GM03348 (cell line): ENCODE results near the gene CRYBG2.
"Not testable (repeated sequence)": the region's sequence is repeated elsewhere in the genome, so short reads cannot be mapped to it uniquely, and the experiment has no call there.

ENCODE experiments used
- DNase-seq: peaks from one replicate; pipeline ENCODE4 v3.0.0; 2012; ENCODE audit warnings: low spot score

CRYBG2 gene

DNA sequence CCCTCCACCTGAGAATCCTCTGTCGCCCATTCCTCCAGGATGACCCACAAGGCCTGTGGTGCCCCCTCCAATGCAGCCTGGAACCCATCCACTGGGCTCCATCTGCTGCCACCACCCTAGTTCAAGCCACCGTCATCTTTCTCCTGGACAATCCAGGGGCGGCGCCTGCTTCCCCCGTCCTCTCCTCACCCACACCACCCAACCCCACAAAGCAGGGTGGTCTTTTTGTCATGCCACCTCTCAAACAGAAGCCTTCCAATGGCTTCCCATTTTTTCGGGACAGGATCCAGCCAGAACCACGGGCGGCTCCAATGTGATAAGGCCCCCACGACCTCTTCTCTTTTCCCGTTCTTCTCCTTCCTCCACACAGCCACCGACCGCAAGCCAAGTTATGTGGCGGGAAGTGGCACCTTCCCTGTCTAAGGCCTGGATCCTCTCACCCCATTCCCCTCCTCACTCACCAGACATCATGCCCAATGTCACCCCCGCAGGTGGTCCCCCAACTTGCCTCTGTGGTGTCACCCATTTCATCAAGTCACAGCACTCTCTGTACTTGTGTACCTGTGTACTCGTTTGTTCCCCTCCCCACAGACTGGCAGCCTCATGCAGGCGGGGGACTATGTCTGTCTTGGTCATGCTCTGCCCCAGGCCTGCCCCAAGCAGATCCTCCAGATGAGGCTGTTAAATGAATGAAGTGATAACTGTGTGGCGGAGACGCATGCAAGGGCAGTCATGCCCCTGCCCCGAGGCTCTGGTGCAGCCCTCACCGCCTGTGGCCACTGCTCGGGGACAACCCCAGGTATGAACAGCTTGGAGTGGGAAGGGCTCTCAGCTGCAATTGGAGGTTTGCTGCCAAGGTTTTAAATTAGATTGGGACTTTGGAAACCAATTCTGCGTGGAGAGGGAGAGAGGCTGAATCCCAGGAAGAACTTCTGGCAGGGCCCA, 58.5 kb downstream of the CRYBG2 start:
- DNase-seq: no peak

DNA sequence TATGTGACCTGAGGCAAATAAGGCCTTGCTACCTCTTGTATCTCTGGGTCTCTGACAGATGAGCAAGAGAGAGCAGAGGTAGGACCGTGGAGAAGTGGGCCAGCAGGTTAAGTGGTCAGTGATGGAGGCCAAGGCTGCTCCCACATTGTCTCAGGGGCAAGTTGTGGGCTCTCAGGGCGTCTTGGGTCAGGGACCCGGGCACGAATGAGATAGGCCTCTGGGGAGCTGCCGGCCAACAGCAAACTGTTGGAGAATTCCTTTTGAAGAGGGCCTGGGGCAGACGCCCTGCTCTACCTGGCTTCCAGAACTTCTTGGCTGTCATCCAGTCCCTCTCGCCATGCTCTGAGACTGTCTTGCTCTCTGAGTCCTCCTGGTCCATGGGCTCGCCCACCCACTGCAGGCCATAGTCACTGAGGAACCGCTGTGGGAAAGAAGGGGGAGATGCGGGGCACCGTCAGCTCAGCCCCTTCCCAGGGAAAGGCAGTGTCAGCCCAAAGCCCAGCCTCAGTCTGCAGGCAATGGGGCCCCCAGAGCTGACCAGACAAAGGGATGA, 59.9 kb downstream of the CRYBG2 start:
- DNase-seq: no peak

DNA sequence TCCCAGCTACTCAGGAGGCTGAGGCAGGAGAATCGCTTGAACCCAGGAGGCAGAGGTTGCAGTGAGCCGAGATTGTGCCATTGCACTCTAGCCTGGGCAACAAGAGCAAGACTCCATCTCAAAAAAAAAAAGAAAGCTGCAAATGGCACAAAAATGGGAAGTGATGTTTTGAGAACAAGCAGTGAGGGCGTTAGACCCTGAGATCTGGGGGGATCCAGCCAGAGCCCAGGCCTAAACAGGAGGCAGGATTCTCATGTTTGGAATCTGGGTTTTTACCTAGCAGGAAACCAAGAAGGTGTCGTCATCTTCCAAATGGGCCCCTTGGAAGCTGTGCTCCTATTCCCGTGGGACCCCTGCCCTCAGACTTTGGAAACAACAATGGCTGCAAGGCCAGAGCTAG, 61.2 kb downstream of the CRYBG2 start:
- DNase-seq: not testable (repeated sequence)

DNA sequence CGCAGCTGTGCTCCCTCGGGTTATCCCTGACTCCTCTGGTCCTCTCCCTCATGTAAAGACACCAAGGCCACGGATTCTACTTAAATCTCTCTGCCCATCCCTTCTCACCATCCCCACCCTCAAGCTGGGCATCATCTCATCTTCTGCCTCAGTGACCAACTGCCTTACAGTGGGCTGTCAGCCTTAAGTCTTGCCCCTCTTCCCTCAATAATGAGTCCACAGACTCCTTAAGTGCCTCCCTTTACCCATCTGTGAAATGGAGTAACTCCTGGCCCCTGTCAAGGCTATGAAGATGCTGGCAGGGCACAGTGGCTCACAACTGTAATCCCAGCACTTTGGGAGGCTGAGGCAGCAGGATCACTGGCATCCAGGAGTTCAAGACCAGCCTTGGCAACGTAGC, 62.0 kb downstream of the CRYBG2 start:
- no peak for DNase-seq

DNA sequence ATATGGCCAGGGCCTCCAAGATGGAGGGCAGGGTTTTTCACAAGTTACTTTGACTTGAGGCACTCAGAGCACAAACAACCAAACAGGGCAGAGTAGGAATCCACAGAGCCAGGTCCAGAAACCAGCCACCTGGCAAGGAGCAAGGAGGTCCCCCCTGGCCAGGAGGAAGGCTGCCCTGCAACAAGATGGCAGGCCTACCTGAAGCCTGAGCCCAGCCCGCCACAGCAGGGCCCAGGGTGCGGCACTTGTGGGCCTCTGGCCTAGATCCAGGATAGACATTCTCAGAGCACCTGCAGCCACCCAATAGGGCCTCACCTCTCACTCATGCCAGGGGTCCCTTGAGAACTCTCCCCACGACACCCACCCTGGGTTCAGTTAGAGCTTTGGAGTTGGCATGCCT, 62.5 kb downstream of the CRYBG2 start:
- DNase-seq: no peak

DNA sequence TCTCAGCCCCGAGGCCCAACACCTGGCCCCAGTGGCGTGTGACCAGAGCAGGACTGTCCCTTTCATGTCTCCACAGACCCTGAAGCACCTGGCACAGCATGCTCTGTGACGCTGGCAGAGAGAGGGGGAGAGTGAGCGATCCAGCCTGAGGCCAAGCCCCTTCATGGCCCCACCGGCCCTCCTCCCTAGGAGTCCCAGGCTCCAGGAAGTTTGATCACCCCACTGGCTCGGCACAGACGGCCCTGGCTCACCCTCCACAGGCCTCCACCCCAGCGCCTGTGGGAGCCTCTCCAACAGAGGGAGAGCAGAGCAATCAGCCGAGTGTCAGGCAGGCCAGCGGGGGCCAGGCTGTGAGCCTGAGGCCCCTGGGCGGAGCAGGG, 63.1 kb downstream of the CRYBG2 start:
- no peak for DNase-seq

DNA sequence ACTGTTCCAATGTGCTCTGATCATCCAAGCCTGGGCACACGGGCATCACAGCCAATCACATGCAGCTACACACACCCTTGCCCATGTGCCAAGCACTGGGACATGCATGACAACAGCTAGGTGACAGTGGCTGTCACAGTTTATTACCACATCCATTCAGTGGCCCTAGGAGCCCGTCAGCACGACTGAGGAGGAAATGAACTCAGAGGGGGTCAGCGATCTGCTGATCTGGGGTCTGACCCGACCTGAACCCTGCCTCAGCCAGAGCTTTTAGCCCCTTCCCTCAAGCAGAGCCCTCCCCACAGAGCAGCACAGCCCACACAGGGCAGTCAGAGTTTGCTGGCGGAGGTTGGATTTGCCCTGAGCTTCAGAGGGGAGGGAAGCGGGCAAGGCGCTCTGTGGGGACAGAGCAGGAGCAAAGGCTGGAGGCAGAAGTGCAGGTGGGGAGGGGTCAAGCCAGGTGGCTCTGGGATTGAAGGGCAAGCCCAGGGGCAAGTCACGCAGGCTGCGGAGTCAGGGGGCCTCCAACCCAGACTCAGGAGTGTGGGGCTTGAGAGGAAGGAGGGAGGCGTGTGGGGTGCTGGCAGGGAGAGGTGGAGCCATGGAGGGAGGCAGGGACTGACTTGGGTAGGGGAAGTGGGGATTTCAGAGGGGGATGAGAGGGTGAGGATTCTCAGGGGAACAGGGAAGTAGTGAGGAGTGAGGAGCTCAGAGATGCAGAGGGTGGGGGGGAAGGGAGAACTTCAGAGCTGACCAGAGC, 63.6 kb downstream of the CRYBG2 start:
- DNase-seq: peak; percentile 1

DNA sequence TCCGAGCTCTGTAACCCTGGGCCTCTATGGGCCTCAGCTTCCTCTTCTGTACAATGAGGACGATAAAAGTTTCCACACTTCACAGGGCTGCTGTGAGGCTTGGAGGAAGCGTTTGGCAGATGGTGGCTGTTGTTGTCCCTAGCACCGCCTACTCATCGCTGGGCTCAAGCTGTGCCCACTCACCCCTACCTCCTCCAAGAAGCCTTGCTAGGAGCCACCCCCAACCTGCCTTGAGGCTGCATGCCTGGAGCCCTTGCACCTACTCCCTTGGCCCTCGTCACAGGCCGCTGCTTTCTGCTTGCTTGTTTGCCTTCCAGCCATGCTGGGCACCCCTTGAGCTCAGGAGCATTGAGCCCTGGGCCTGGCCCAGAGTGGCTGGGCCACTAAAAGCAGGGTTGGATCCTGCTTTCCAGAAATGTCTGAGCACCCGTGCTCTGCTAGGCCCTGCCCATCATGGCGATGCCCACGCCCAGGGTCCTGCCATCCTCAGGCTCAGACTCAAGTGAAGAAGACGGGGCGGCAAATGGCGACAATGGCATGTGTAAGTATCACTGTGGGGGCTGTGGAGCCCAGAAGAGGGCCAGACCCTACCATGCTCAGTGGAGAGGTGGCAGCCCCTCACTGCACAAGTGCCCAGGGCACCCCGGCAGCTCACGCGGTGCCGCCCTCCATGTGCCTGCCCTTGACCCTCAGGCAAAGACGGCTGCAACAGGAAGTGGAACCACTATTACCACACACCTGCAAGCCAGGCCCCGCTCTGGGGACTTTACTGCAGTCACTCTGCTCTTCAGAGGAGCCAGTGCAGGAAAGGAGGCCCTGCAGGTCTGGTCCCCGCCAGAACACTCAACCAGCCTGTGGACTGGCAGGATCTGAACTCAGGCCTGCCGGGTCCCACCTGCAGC, 64.5 kb downstream of the CRYBG2 start:
- DNase-seq: no peak

DNA sequence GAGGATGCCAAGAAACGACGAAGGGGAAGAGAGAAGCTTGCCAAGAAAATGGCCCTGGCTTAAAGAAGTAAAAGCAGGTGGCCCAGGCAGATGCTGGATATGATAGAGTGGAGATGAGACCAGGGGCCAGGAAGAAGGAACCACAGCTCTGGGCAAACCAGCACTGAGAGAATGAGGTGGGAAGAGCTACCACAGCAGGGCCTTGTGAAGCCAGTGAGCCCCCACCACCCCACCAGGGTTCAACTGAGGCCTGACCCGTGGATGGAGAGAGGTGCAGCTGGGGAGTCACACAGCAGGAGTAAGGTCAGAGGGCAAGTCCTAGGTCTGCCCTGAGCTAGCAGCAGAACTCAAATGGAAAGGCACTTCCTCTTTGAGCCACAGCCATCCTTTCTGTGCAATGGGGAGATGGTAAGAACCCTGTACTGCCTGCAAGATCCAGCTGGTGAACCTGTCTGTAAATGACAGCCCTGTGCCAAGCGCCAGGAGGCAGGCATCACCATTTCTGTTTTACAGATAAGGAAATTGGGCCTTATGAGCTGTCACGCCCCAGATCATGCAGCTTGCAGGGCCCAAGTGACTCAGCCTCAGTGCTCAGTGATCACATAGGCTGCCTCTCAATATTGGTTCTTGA, 65.5 kb downstream of the CRYBG2 start:
- DNase-seq: peak; percentile 4

DNA sequence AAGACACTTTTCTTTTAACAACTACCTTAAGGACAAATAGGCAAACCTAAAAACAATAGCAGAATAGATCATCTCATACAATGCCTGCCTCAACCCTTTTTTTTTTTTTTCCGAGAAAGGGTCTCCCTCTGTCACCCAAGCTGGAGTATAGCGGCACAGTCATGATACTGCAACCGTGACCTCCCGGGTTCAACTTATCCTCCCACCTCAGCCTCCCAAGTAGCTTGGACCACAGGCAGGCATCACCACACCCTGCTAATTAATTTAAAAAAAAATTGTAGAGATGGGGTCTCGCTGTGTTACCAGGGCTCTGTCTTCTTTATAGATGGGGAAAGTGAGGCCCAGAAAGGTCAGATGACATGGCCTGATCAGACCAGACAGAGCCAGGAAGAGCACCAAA, 66.1 kb downstream of the CRYBG2 start:
- no peak for DNase-seq

DNA sequence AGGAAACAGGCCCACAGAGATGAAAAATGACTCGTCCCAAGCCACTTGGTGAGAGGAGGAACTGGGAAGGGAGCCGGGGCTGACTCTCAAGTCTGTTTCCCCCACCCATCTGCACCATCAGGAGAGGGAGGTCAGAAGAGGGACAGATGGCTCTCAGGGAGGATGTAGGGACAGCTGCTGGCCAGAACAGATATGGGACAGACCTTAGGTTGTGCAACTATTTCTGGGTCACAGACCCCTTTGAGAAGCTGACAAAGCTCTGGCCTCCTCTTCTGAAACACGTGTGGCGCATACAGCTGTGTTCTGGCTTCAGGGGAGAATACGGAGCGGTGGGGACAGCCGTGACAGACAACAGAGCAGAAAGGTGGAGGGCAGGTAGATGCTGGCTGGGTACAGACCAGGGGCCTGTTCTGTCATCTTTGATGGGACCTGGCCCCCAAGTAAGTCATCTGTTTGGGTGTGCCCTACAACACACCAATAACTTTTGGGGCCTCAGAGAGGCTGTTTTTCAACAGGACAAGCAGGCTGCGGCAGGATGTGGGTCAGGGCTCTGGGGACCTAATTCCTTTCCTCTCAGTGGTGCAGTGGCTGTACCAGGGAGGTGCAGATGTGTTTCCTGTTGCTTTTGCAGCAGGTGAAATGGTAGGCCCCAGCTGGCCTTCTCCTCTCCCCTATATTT, 66.8 kb downstream of the CRYBG2 start:
- DNase-seq: peak; percentile 28

DNA sequence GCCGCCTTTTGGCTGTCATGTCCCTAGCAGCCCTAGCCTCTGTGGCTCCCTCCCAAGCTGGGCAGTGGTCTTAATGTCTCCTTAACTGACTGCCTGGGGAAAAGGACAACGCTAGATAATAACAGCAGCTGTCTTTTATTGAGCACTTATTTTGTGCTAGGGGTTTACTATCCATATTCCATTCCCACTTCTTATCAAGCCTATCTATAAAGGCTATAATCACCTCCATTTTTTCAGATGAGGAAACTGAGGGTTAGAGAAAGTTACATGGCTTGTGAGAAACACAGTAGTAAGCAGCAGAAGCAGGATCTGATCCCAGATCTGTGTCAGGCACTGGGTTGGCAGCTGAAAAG, 67.9 kb downstream of the CRYBG2 start:
- peak; percentile 8 for DNase-seq

DNA sequence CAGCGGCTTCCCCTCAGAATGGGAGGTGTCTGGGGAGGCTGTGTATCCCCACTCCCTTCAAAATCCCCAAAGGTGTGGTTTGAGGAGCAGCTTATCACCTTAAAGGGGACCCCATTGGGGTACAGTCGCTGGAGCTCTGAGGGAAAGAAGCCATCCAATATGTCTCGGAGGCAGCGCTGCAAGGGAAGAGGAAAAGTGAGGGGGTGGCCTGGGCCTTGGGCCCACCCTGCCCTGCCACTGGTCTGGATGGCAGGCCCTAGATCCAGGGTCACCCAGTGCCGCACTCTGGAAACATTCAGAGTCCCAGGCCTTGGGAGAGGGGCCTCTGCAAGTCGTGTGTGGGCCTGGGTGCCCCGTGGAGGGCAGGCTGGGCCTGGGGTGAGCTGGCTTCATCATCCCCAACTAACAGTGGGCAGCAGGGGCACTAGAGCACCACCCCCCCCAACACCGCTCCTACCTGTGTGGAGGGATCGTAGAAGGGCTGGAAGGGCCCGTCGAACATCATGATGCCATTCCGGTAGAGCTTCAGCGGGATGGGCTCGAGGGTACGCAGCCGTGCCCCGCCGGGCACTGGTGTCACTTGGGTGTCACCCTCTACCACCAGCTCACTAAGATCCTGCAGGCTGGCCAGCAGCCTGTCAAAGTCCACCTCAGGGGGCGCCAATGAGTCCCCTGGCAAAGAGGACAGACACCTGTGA, 68.4 kb downstream of the CRYBG2 start:
- DNase-seq: peak; percentile 6

DNA sequence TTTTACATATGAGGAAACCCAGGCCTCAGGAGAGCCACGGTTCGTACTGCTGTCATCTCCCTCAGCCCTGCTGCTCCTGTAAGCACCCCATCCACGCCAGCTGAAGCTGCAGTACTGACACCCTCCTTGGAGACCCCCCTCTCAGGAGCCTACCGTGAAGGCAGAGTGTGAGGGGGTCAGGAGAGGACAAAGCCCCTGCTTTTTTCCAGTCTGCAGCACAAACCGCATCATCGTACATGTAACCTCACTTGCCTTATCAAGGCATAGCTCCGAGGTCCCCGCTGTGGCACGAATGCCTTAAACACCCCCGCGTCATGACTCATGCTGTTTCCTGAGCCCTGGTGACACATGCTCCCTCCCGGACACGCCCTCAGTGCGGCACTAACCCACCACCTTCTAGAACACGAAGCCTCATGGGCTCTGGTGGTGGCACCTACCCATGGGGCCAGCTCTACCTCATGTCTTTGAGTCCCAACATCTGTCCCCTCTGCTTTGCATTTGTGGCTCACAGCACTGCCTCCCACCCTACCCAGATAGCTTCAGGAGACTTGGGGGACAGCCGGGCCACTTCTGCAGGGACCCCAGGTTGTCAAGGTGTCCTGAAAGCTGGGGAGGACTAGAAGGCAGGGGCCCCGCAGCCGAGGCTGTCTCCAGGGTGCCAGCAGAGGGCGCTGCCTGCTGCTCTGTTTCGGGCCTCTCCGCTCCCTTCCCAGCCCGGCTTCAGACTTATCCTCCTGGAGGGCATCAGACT, 69.2 kb downstream of the CRYBG2 start:
- peak; percentile 90 for DNase-seq

DNA sequence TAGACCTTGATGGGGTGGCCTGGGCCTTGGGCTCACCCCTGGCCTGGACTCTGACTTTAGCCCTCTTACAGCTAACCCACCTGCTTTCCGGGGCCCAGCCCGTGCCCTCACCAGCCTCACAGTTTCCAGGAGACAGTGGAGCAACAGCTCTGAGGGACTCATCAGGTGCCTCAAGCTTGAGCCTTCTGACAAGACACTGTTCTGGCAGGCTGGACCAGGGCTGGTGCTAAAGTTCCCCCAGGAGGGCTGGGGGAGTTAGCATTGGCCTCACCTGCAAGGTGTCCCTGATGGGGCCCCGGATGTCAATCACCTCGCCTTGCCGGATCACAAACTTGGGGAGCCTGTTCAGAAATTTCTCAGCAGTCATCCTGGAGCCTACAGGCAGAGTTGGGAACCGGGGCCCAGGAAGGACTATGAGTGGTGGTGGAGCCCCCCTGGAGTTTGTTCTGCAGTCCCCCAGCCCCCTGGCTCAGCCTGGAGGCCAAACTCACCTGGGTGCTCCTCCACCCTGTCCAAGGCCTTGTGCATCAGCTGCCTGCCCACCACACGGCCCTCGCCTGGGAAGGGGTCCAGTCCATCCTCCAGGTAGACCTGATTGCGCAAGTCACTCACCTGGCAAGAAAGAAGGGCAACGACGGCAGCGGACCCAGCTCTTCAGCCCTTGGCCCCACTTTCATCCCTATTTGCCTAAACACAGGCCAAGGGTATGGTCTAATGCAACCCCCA, 69.9 kb downstream of the CRYBG2 start:
- DNase-seq: no peak

DNA sequence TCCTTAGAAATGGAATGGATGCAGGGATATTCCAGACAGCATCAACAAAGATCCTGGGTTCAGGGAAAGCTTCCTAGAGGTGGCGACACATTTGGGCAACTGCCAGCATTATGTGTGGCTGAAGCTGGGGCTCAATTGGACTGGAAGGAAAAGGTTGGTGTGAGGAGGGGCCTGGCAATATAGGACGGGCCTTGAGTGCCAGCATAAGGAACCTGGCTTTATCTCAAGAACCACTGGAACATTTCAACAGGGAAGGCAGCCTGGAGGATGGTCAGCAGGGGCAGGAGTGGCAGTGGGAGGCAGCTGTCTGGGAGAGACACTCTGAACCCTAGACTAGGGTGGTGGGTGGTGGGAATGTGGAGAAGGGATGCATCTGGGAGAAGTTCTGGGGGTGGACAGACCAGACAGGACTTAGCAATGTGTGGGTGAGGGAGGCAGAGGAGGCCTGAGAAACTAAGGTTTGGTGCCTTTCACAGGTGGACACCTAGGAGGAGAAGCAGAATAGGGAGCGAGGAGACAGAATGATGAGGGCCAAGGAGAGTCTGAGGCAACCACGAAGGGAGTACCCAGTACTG, 70.6 kb downstream of the CRYBG2 start:
- DNase-seq: no peak

DNA sequence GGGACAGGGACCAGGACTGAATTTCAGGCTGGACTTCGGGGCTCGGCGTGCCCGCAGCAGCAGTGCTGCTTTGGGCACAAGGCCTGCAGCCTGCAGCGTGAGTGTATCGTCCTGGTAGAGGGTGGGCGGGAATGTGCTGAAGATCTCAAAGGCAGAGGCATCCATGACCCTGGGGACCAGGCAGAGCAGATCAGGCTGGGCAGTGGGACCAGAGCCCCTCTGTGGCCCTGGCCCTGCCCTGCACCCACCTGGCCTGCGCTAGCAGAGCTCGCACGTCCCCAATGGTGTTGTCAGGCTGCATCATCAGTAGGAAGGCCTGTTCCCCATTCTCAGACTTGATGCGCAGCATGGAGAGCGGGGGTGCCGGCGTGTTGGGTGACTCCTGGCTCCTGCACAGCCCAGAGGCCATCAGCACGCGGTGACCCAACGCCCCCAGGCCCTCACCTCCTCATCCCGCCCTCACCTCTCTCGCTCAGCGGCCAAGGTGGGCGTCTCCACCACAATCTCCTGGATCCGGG, 71.5 kb downstream of the CRYBG2 start:
- DNase-seq: no peak

DNA sequence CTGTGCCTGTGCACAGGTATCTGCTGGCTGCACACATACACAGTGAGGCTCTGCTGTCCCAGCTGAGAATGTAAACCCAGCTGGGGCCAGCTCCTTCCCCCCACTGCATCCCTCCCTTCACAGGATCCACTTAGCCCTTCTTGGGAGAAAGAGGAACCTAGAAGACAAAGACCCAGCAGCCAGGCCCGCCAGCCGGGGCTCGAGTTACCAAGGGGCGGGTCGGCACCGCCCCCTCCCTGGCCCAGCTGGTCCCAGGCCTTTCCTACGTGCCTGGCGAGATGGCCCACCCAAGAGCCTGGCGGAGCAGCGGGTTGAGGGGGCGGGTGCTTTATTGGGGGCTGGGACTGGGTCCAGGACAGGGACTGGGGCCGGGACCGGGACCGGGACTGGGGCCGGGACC, 72.0 kb downstream of the CRYBG2 start:
- DNase-seq: no peak
